Measurements from ENCODE around the gene TBC1D7. TPM values are rescaled to one million over a fixed set of nuclear protein-coding genes. Genes with fewer than 3 reads are reported as not detected.
A peak's percentile ranks its signal among the peaks of the same experiment; 100 is the strongest.

Gene TBC1D7
- total and polyA plus RNA-seq, 2 of the 4 experiments (the other 2 are of a cell fraction): 14.3 to 22.6 TPM

DNA sequence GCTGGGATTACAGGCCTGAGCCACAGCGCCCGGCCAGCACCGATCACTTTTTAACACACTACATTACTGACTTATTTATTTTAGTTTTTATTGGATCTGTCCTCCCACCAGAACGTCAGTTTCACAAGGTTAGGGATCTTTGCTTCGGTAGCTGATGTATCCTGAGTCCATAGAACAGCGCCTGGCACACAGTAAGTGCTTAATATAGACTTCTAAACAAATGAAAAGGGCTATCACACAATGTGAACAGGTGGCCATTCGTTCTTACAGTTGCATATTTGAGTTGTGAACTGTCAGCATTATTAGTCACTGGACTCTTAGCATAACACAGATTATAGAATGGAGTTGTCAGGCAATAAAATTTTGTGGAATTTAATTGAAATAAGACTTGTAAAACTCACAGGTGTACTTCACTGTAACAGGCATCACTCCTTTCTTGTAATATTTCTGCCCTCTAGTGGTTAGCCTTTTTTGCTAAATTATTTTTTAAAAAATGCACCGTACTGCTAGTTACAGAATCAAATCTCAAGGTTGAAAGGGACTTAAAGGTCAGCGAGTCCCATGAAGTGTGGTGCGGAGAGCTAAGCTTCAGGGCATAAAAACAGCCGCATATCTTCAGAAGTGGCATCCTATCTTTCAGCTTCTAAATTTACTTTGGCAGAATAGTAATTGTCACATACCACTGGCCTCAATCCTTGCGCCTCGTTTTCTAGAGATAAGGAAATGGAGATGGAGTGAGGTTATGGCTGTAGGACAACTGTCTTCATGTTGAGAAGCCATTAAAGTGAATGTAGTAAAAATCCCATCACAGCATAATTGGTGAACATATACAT lies 3.4 kb upstream of the TBC1D7 start:
- in situ Hi-C loops (cut with MboI; ENCODE audit: low sequenced_read_pairs): no loop called here
- Histone ChIP-seq H3K18ac (ENCODE audit: low read depth, low read length) (no peak overlapping the region), H4K5ac (ENCODE audit: low read depth, low read length) (no peak overlapping the region), H3K14ac (replicated peaks; ENCODE audit: low read depth, low read length) (no peak overlapping the region), H2AK9ac (replicated peaks; ENCODE audit: low read depth, low read length, poor library complexity) (no peak overlapping the region), H2BK15ac (ENCODE audit: low read depth, low read length) (no peak overlapping the region), H4K8ac (ENCODE audit: low read depth in 2 of 2, low read length in 2 of 2) (no peak overlapping the region), H2BK20ac (ENCODE audit: low read depth, low read length) (no peak overlapping the region), H2AK5ac (ENCODE audit: low read depth, low read length) (no peak overlapping the region), H2BK120ac (ENCODE audit: low read depth, low read length) (no peak overlapping the region), H3K36me3 (ENCODE audit: control insufficient read depth, insufficient read depth, low read length) (no peaks in the 10 kb centered on the region), H2BK5ac (ENCODE audit: low read depth, low read length, poor library complexity, severe bottlenecking) (no peak overlapping the region), H3K9me1 (ENCODE audit: insufficient read depth, low read length) (no peaks in the 10 kb centered on the region; the same call in 1 of the 2 replicates), H3K27ac (ENCODE audit: insufficient read depth, low read length) (no peak overlapping the region), H3K9me3 (ENCODE audit: control insufficient read depth, insufficient read depth, low read length) (no peaks in the 10 kb centered on the region), H3K56ac (ENCODE audit: extremely low read depth, insufficient read depth, low read length) (no peak overlapping the region), H4K20me1 (ENCODE audit: insufficient read depth, low read length) (no peaks in the 10 kb centered on the region), H3K4me2 (ENCODE audit: low read depth, low read length) (no peak overlapping the region), H3K4me3 (ENCODE audit: insufficient read depth, low read depth, low read length) (no peak overlapping the region), H3K23ac (ENCODE audit: low read depth, low read length) (no peak overlapping the region), H3K9ac (ENCODE audit: low read depth, low read length) (no peak overlapping the region), H4K91ac (ENCODE audit: insufficient read depth, low read depth, low read length) (no peak overlapping the region), H2AFZ (replicated peaks; ENCODE audit: low read length, poor library complexity) (no peak overlapping the region), H3K27me3 (ENCODE audit: control insufficient read depth, insufficient read depth, low read length) (no peaks in the 10 kb centered on the region), H3K79me1 (ENCODE audit: low read depth in 1 of 2, low read length in 2 of 2) (peaks cover 4 to 15% of the 10 kb centered on the region in 2 experiments; a peak in 3 of 4 replicates), H3K4me1 (ENCODE audit: control insufficient read depth, insufficient read depth, low read length) (no peaks in the 10 kb centered on the region; the same call in none of the 2 replicates), H3K4ac (ENCODE audit: low read depth, low read length) (no peak overlapping the region)
- WGBS, 2 experiments (ENCODE audit: extremely low coverage in 2 of 2, insufficient read length in 1 of 2): no CpG with 5 or more reads among the region's 13 CpGs
- dilution Hi-C loops (cut with HindIII; ENCODE audit: low sequenced_read_pairs, unreplicated experiment): no loop called here
- ChIA-PET POLR2A (ENCODE audit: unreplicated experiment) (no interaction called here), CTCF (interaction anchor here (0.6 to 2.0 kb wide), 7 partner anchors 9 to 206 kb away, joined by 3 to 7 read pairs (median 4); no protein-coding TSS in a partner anchor)
- intact Hi-C loops (cut with micrococcal nuclease): loop anchor here (1.0 to 10.0 kb wide), 2 partner anchors 136 to 697 kb away; no protein-coding TSS in a partner anchor
- BruUV-seq (replicated peaks): no TSS peak
- DNase-seq (peak; percentile 29), ATAC-seq (ENCODE audit: low read depth) (no peak)
- TF ChIP-seq CHD1 (IDR thresholded peaks at IDR 0.05; ENCODE audit: low read depth, low read length) (no peak), BHLHE40 (IDR thresholded peaks at IDR 0.05; ENCODE audit: low read depth, low read length) (no peak), MAZ (IDR thresholded peaks at IDR 0.05; ENCODE audit: borderline replicate concordance, low read depth, low read length) (no peak), MAFK (IDR thresholded peaks at IDR 0.05; ENCODE audit: low read depth, low read length) (no peak), MXI1 (IDR thresholded peaks at IDR 0.05; ENCODE audit: borderline replicate concordance, low read depth, low read length) (no peak), POLR2A (IDR thresholded peaks at IDR 0.05; ENCODE audit: low read depth, low read length) (no peak), SMC3 (IDR thresholded peaks at IDR 0.05; ENCODE audit: low read depth, low read length) (peak; percentile 52; the same call in 1 of the 2 replicates), RFX5 (IDR thresholded peaks at IDR 0.05; ENCODE audit: low read depth, low read length) (no peak), RCOR1 (IDR thresholded peaks at IDR 0.05; ENCODE audit: insufficient replicate concordance, low read length) (no peak), FOS (IDR thresholded peaks at IDR 0.05; ENCODE audit: low read depth, low read length) (no peak), RAD21 (IDR thresholded peaks at IDR 0.05; ENCODE audit: low read length) (peak; percentile 59)
- TF ChIP-seq, protein P1, sequence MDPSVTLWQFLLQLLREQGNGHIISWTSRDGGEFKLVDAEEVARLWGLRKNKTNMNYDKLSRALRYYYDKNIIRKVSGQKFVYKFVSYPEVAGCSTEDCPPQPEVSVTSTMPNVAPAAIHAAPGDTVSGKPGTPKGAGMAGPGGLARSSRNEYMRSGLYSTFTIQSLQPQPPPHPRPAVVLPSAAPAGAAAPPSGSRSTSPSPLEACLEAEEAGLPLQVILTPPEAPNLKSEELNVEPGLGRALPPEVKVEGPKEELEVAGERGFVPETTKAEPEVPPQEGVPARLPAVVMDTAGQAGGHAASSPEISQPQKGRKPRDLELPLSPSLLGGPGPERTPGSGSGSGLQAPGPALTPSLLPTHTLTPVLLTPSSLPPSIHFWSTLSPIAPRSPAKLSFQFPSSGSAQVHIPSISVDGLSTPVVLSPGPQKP (IDR thresholded peaks at IDR 0.05; ENCODE audit: borderline replicate concordance, low read depth, low read length): no peak
- TF ChIP-seq, protein P2, sequence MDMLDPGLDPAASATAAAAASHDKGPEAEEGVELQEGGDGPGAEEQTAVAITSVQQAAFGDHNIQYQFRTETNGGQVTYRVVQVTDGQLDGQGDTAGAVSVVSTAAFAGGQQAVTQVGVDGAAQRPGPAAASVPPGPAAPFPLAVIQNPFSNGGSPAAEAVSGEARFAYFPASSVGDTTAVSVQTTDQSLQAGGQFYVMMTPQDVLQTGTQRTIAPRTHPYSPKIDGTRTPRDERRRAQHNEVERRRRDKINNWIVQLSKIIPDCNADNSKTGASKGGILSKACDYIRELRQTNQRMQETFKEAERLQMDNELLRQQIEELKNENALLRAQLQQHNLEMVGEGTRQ (IDR thresholded peaks at IDR 0.05; ENCODE audit: low read depth, low read length): no peak
- TF ChIP-seq, protein P3, sequence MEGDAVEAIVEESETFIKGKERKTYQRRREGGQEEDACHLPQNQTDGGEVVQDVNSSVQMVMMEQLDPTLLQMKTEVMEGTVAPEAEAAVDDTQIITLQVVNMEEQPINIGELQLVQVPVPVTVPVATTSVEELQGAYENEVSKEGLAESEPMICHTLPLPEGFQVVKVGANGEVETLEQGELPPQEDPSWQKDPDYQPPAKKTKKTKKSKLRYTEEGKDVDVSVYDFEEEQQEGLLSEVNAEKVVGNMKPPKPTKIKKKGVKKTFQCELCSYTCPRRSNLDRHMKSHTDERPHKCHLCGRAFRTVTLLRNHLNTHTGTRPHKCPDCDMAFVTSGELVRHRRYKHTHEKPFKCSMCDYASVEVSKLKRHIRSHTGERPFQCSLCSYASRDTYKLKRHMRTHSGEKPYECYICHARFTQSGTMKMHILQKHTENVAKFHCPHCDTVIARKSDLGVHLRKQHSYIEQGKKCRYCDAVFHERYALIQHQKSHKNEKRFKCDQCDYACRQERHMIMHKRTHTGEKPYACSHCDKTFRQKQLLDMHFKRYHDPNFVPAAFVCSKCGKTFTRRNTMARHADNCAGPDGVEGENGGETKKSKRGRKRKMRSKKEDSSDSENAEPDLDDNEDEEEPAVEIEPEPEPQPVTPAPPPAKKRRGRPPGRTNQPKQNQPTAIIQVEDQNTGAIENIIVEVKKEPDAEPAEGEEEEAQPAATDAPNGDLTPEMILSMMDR (conservative IDR thresholded peaks at IDR 0.05; ENCODE audit: low read depth, low read length): peak; percentile 65
